Peyer's patch (tissue), 4 donors: ENCODE results near the gene GLIS1.

Experiments
- POLR2A ChIP-seq, 2 donors: fragments of 450-650 bp; IDR thresholded peaks; one replicate each; pipeline ENCODE4 v1.5.1; 2017; ENCODE audit warnings: antibody characterized with exemption in 2 of 2, mild to moderate bottlenecking in 2 of 2, moderate library complexity in 2 of 2
- TF ChIP-seq, protein P1 (sequence below), 6 experiments: fragments of 450-650 bp in 4 of 6; fragments of 200-600 bp in 2 of 6; sonication (generic) in 1 of 6; IDR thresholded peaks; one replicate each; pipeline ENCODE4 v1.5.1; 2017 to 2019; ENCODE audit warnings: antibody characterized with exemption in 6 of 6, mild to moderate bottlenecking in 3 of 6, moderate library complexity in 1 of 6

DNA sequence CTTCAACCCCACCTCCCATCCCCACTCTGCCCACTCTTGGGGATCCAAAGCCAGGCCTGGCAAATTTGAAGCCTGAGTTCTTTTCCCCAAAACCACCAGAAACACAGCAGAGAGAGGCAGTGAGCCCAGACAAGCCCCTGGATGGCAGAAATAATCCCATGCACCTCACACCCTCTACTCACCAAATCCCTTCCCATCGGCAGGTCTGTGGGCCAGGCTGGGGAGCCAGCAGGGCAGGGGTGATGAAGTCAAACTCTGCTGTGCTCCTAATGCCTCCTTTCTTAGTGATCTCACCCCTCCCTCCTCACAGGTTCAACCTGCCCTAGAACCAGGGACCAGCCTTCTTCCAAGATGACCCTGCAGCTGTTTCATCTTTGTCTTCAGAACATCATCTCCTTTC is 72.4 kb downstream of the GLIS1 start:
- TF ChIP-seq, protein P1, sequence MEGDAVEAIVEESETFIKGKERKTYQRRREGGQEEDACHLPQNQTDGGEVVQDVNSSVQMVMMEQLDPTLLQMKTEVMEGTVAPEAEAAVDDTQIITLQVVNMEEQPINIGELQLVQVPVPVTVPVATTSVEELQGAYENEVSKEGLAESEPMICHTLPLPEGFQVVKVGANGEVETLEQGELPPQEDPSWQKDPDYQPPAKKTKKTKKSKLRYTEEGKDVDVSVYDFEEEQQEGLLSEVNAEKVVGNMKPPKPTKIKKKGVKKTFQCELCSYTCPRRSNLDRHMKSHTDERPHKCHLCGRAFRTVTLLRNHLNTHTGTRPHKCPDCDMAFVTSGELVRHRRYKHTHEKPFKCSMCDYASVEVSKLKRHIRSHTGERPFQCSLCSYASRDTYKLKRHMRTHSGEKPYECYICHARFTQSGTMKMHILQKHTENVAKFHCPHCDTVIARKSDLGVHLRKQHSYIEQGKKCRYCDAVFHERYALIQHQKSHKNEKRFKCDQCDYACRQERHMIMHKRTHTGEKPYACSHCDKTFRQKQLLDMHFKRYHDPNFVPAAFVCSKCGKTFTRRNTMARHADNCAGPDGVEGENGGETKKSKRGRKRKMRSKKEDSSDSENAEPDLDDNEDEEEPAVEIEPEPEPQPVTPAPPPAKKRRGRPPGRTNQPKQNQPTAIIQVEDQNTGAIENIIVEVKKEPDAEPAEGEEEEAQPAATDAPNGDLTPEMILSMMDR (IDR thresholded peaks at IDR 0.05): no peak
- TF ChIP-seq POLR2A (IDR thresholded peaks at IDR 0.05): no peak
